GM19438 (cell line): ENCODE data around the gene BGN.
A peak's percentile ranks its signal among the peaks of the same experiment; 100 is the strongest.

Source experiments
- ATAC-seq: cut with Tn5 transposase; IDR thresholded peaks from one replicate; pipeline ENCODE4 v1.9.1; 2021; ENCODE audit warnings: low read depth; ENCODE audit not compliant: unreplicated experiment

The BGN gene

DNA sequence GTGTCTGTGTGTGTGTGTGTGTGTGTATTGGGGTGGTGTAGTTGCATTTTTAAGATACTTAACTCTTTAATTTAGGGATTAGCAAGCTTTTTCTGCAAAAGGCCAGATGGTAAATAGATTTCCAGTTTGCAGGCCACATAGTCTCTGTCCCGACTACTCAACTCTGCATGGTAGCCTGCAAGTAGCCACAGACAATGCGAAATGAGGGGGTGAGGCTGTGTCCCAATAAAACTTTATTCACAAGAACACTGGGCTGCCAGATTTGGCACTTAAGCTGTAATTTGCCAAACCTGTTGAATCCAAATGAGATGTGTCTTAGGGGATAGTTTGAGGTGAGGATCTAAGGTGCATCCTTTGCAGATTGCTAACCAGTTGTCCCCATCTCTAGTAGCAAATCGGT, 29.5 kb downstream of the BGN start:
- no peak for ATAC-seq

DNA sequence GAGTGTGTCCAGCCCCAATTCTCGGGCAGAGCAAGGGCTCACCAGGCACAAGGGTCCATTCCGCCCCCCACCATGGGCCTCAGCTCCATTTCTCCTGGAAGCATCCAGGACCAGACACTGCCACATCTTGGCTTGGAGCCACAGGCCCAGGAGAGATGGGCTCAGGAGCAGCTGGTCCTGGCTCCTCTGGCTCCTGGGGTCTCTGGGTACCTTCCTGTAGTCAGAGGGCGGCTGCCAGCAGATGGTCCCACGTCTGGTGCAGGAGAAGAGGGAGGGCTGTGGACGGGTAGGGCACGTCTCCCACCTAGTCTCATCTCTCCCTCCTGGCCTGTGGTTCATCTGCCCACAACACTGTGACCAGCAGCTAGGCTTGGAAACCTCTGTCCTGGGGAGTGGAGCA, 30.7 kb downstream of the BGN start:
- no peak for ATAC-seq

- no peak for ATAC-seq
These were observed 31.3 kb downstream of the BGN start for GRCh38 chrX:153526042-153526441.

GRCh38 chrX:153526801-153527200, 32.0 kb downstream of the BGN start:
- ATAC-seq = no peak

GRCh38 chrX:153527208-153527607, 32.4 kb downstream of the BGN start:
- ATAC-seq = no peak

- no peak for ATAC-seq
These were observed 35.8 kb downstream of the BGN start for GRCh38 chrX:153530411-153531129.

DNA sequence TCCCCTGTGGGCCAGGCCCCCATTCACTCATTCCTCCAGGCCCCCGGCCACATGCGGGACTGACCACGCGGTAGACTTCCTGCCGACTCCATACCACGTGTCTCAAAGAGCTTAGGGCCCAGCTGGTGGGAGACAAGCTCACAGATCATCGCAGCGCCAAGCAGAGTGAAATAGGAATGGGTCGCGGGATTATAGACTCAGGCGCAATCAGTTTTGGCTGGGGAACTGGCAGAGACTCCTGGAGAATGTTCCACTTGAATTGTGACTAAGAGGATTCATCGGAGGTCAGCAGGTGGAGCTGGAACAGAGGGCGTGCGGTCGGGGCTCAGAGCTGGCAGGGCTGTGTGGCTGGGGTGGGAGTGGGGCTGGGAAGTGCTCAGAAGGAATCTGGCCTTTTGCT, 38.3 kb downstream of the BGN start:
- no peak for ATAC-seq

DNA sequence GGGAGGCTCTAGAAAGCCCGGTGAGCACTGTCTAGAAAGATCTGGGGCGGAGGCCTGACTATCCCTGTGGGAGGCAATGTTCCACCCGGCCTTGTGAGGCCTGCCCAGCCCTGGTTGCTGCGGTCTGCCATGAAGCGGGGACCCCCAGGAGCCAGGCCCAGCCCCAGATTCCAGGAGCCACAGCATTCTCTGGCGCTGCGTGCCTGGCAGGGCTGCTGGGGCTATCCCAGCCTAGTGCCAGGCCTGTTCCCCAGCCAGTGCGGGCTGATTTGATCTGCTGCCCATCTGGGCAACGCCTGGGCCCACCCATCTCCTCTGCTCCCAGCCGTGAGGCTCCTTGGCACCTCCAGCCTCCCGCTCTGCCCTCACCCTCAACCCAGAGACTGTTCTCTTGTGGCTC, 42.3 kb downstream of the BGN start:
- ATAC-seq = no peak

DNA sequence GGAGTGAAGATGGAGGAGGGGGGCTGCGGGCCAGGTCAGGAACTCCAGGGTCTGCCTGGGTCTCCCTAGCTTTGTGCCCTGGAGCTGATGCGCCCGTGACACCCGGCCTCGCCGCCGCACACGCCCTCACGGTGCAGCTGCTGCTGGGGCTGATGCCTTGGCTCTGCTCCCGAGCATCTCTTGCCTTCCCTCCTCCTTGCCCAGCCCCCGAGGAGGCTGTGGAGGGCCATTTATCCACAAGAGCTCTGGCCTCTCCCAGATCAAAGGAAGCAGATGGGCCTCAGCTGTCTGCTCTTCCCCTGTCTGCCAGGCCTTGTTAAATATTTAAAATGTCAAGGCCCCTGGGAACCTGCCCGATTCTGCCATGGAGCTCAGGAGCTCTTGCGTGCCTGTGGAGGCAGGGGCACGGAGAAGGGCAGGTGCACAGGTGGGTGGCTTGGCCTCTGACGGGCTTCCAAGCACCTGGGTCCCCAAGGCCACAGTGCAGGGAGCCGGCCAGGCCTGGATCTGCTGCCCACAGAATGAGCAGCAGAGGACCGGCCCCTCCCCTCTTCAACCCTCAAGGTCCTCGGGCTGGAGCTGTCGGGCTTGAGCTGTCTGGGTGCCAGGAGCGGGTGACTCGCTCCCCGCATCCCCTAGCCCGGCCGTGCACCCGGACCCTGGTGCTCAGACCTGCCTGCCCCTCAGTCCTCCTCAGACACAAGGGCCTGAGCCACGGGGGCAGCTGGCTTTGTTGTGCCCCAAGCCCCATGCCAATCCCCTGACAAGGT, 42.9 kb downstream of the BGN start:
- ATAC-seq = no peak

GRCh38 chrX:153538424-153538823, 43.6 kb downstream of the BGN start:
- ATAC-seq = no peak

DNA sequence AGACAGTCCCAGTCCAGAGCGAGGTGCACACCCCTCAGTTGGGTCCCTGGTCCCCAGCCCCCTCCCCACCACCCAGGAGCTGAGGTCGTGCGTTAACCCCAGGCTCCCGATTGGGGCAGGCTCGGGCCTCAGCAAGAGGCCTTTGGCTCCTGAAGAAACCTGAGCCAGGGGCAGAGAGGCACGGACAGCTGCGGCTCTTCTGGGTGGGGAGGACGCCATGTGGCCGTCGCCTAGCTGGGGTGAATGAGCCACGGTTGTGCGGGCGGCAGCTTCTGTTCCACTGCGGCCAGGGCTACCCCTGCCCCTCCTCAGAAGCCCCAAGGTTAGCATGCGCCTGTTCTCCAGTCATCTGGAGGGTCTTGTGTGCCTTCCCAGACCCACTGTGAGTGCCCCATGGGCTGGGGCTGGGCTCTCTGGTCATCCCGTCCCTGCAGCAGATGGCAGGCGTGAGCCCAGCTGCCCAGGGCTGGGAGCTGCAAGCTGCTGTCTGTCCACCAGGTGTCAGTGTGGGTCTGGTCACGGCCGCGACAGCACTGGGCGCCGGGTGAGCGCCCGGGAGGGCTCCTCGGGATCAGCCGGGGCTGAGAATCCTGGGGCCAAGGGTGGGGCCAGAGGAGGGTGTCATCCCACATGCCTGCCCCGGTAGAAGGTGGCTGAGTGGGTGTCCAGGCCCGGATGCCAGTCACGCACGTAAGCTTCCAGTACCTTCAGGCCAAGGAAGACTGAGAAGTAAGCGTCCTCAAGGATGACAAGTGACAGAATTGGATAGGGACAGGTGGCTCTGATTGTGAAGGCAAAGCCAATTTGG, 44.6 kb downstream of the BGN start:
- peak; percentile 82 for ATAC-seq

DNA sequence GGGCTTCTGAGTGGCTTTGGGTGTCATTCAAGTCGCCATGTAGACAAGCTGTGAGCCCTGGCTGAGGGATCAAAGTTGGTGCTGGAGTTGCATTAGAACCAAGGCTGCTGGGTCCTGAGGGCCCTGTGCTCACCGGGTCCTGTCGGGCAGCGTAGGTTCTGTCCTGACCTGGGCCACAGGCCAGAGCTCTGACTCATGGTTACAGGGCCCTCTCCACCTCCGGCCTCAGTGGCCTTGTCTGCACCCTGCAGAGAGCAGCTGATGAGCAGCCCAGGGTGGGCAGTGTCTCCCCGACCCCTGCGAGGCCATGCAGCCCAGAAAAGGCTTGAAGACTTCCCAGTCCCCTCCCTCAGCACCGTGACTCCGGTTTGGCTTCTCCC, 45.2 kb downstream of the BGN start:
- ATAC-seq = no peak

GRCh38 chrX:153544727-153545126, 49.9 kb downstream of the BGN start:
- ATAC-seq = no peak

- no peak for ATAC-seq
These were observed 51.6 kb downstream of the BGN start for GRCh38 chrX:153546386-153546785.

DNA sequence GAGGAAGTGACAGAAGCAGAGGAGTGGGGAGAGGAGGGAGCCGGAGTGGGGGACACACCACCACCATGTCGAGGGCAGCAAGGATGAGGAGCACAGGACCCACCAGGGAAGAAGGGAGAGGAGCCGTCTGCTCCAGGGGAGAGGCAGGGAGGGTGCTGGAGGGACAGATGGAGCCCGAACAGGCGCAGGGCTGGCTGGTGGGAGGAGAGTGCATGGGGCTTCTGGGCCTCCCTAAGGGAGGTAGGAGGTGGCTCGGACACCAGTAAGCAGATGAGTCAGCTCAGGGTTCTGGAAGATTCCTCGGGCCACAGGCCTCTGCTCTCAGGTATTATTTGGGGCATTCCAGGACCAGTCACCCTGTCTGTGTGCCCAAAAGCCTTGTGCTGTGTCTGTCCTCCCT, 52.4 kb downstream of the BGN start:
- ATAC-seq = no peak

- no peak for ATAC-seq
These were observed 54.5 kb downstream of the BGN start for GRCh38 chrX:153549231-153549630.

GRCh38 chrX:153549807-153550206, 55.0 kb downstream of the BGN start:
- ATAC-seq = no peak

GRCh38 chrX:153551135-153551534, 56.4 kb downstream of the BGN start:
- ATAC-seq = no peak

- no peak for ATAC-seq
These were observed 59.9 kb downstream of the BGN start for GRCh38 chrX:153554519-153555167.

DNA sequence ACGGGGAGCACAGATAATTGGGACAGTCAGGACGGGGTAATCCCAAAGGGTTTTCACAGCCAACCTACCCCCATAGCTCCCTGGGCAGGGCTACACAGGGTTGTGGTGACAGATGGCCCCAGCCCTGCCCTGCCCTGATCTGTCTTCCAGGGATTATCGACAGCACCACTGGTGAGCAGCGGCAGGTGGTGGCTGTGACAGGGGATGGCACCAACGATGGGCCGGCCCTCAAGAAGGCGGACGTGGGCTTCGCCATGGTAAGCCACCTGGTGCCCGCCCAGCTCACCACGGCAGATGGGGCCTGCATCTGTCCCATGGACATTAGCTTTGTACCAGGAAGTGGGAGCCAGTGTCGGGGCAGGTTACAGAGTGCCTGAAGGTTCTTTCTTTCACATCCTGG, 62.0 kb downstream of the BGN start:
- no peak for ATAC-seq
